ENCODE results near the gene TNRC18.
A peak's percentile ranks its signal among the peaks of the same experiment; 100 is the strongest.

The TNRC18 gene

GRCh38 chr7:5454485-5454884 lies 30.9 kb upstream of the TNRC18 start:
- Mint-ChIP-seq H3K27ac (no peak overlapping the region), H3K27me3 (peaks cover 19% of the 10 kb centered on the region), H3K36me3 (peaks cover 12% of the 10 kb centered on the region), H3K4me1 (no peaks in the 10 kb centered on the region), H3K9me3 (no peaks in the 10 kb centered on the region), H3K4me3 (no peak overlapping the region)
- no peak for ATAC-seq

- Mint-ChIP-seq H3K36me3 (peaks cover 6% of the 10 kb centered on the region), H3K27me3 (peaks cover 19% of the 10 kb centered on the region), H3K4me3 (no peak overlapping the region), H3K27ac (no peak overlapping the region), H3K4me1 (no peaks in the 10 kb centered on the region), H3K9me3 (no peaks in the 10 kb centered on the region)
- ATAC-seq: no peak
Measured at GRCh38 chr7:5453566-5454075, 30.0 kb upstream of the TNRC18 start.

GRCh38 chr7:5452937-5453540 lies 29.4 kb upstream of the TNRC18 start:
- peaks cover 19% of the 10 kb centered on the region for H3K27me3 Mint-ChIP-seq
- no peak overlapping the region for H3K27ac Mint-ChIP-seq
- no peak overlapping the region for H3K4me3 Mint-ChIP-seq
- no peaks in the 10 kb centered on the region for H3K4me1 Mint-ChIP-seq
- H3K36me3 Mint-ChIP-seq: peaks cover 6% of the 10 kb centered on the region
- ATAC-seq: no peak
- H3K9me3 Mint-ChIP-seq: no peaks in the 10 kb centered on the region

- H3K9me3 Mint-ChIP-seq: no peaks in the 10 kb centered on the region
- H3K27me3 Mint-ChIP-seq: peaks cover 19% of the 10 kb centered on the region
- H3K4me1 Mint-ChIP-seq: no peaks in the 10 kb centered on the region
- peak; percentile 14 for ATAC-seq
- H3K4me3 Mint-ChIP-seq: no peak overlapping the region
- no peak overlapping the region for H3K27ac Mint-ChIP-seq
- peaks cover 6% of the 10 kb centered on the region for H3K36me3 Mint-ChIP-seq
Measured at GRCh38 chr7:5452470-5452899, 28.9 kb upstream of the TNRC18 start.

- Mint-ChIP-seq H3K27me3 (peaks cover 15% of the 10 kb centered on the region), H3K4me1 (no peaks in the 10 kb centered on the region), H3K4me3 (no peak overlapping the region), H3K36me3 (peaks cover 4% of the 10 kb centered on the region), H3K27ac (no peak overlapping the region), H3K9me3 (no peaks in the 10 kb centered on the region)
- no peak for ATAC-seq
Measured at GRCh38 chr7:5451391-5451790, 27.8 kb upstream of the TNRC18 start.

- Mint-ChIP-seq H3K4me1 (no peaks in the 10 kb centered on the region), H3K27me3 (peaks cover 9% of the 10 kb centered on the region), H3K4me3 (no peak overlapping the region), H3K9me3 (no peaks in the 10 kb centered on the region), H3K36me3 (no peaks in the 10 kb centered on the region), H3K27ac (no peak overlapping the region)
- peak; percentile 43 for ATAC-seq
Measured at GRCh38 chr7:5450549-5451327, 27.1 kb upstream of the TNRC18 start.

- H3K27me3 Mint-ChIP-seq: peaks cover 9% of the 10 kb centered on the region
- no peak overlapping the region for H3K27ac Mint-ChIP-seq
- no peak overlapping the region for H3K4me3 Mint-ChIP-seq
- H3K36me3 Mint-ChIP-seq: no peaks in the 10 kb centered on the region
- H3K9me3 Mint-ChIP-seq: no peaks in the 10 kb centered on the region
- no peaks in the 10 kb centered on the region for H3K4me1 Mint-ChIP-seq
- ATAC-seq: no peak
Measured at GRCh38 chr7:5448378-5449037, 24.9 kb upstream of the TNRC18 start.

- Mint-ChIP-seq H3K9me3 (no peaks in the 10 kb centered on the region), H3K4me1 (peaks cover 10% of the 10 kb centered on the region), H3K36me3 (no peaks in the 10 kb centered on the region), H3K27ac (no peak overlapping the region), H3K4me3 (no peak overlapping the region), H3K27me3 (peaks cover 15% of the 10 kb centered on the region)
- ATAC-seq: no peak
Measured at GRCh38 chr7:5445981-5446594, 22.5 kb upstream of the TNRC18 start.

GRCh38 chr7:5443678-5444077 lies 20.0 kb upstream of the TNRC18 start:
- no peaks in the 10 kb centered on the region for H3K36me3 Mint-ChIP-seq
- no peak overlapping the region for H3K4me3 Mint-ChIP-seq
- H3K27ac Mint-ChIP-seq: no peak overlapping the region
- H3K27me3 Mint-ChIP-seq: peaks cover 15% of the 10 kb centered on the region
- no peaks in the 10 kb centered on the region for H3K9me3 Mint-ChIP-seq
- no peak for ATAC-seq
- H3K4me1 Mint-ChIP-seq: peaks cover 10% of the 10 kb centered on the region

- peaks cover 10% of the 10 kb centered on the region for H3K4me1 Mint-ChIP-seq
- no peak overlapping the region for H3K27ac Mint-ChIP-seq
- peaks cover 6% of the 10 kb centered on the region for H3K36me3 Mint-ChIP-seq
- H3K4me3 Mint-ChIP-seq: no peak overlapping the region
- no peaks in the 10 kb centered on the region for H3K9me3 Mint-ChIP-seq
- ATAC-seq: no peak
- H3K27me3 Mint-ChIP-seq: peaks cover 15% of the 10 kb centered on the region
Measured at GRCh38 chr7:5442757-5443305, 19.2 kb upstream of the TNRC18 start.

- ATAC-seq: no peak
- Mint-ChIP-seq H3K4me1 (peaks cover 10% of the 10 kb centered on the region), H3K4me3 (no peak overlapping the region), H3K27me3 (peaks cover 15% of the 10 kb centered on the region), H3K27ac (no peak overlapping the region), H3K36me3 (peaks cover 6% of the 10 kb centered on the region), H3K9me3 (peaks cover 2% of the 10 kb centered on the region)
Measured at GRCh38 chr7:5441840-5442503, 18.3 kb upstream of the TNRC18 start.

GRCh38 chr7:5439572-5440496 lies 16.2 kb upstream of the TNRC18 start:
- H3K9me3 Mint-ChIP-seq: peaks cover 5% of the 10 kb centered on the region
- no peak overlapping the region for H3K4me3 Mint-ChIP-seq
- H3K36me3 Mint-ChIP-seq: peaks cover 6% of the 10 kb centered on the region
- no peak for ATAC-seq
- peaks cover 20% of the 10 kb centered on the region for H3K27me3 Mint-ChIP-seq
- H3K4me1 Mint-ChIP-seq: peaks cover 22% of the 10 kb centered on the region
- no peak overlapping the region for H3K27ac Mint-ChIP-seq

- H3K4me1 Mint-ChIP-seq: peaks cover 22% of the 10 kb centered on the region
- peaks cover 5% of the 10 kb centered on the region for H3K9me3 Mint-ChIP-seq
- ATAC-seq: no peak
- peaks cover 6% of the 10 kb centered on the region for H3K36me3 Mint-ChIP-seq
- H3K27me3 Mint-ChIP-seq: peaks cover 27% of the 10 kb centered on the region
- H3K27ac Mint-ChIP-seq: no peak overlapping the region
- no peak overlapping the region for H3K4me3 Mint-ChIP-seq
Measured at GRCh38 chr7:5439209-5439571, 15.6 kb upstream of the TNRC18 start.

- Mint-ChIP-seq H3K9me3 (peaks cover 8% of the 10 kb centered on the region), H3K27me3 (peaks cover 37% of the 10 kb centered on the region), H3K4me1 (peaks cover 22% of the 10 kb centered on the region), H3K36me3 (peaks cover 6% of the 10 kb centered on the region), H3K4me3 (no peak overlapping the region), H3K27ac (no peak overlapping the region)
- ATAC-seq: no peak
Measured at GRCh38 chr7:5437987-5438386, 14.4 kb upstream of the TNRC18 start.
